HepG2 (cell line): ENCODE measurements around the gene ARFGEF3. TPM values are rescaled to one million over a fixed set of nuclear protein-coding genes. Genes with fewer than 3 reads are reported as not detected.
A peak's percentile ranks its signal among the peaks of the same experiment; 100 is the strongest.

Experiments used
- ASH2L ChIP-seq: fragments of 300-600, 200-600 bp; sonication (generic); IDR thresholded peaks from 2 replicates; pipeline ENCODE4 v1.7.0; 2017; ENCODE audit warnings: low read depth, mild to moderate bottlenecking, moderate library complexity, mixed read lengths, low read length; ENCODE audit not compliant: insufficient read length
- CBX5 ChIP-seq: sonication (generic); formaldehyde crosslinking; IDR thresholded peaks from 2 replicates; pipeline ENCODE4 v1.4.0; 2020; ENCODE audit warnings: missing genetic modification reagents, borderline replicate concordance
- GLMP ChIP-seq: sonication (generic); formaldehyde crosslinking; IDR thresholded peaks from 2 replicates; pipeline ENCODE4 v1.9.0; 2021; ENCODE audit warnings: missing genetic modification reagents, mild to moderate bottlenecking, borderline replicate concordance
- GRHL1 ChIP-seq: sonication (generic); formaldehyde crosslinking; conservative IDR thresholded peaks from 2 replicates; pipeline ENCODE4 v1.8.0; 2022; ENCODE audit warnings: missing genetic modification reagents
- HMG20B ChIP-seq: conservative IDR thresholded peaks from 2 replicates; pipeline ENCODE4 v1.6.1; 2016; ENCODE audit warnings: missing genetic modification reagents, missing compliant biosample characterization
- HNF4A ChIP-seq: sonication (generic); formaldehyde crosslinking; IDR thresholded peaks from 2 replicates; pipeline ENCODE4 v1.4.0; 2020; ENCODE audit warnings: missing genetic modification reagents
- KDM3A ChIP-seq: IDR thresholded peaks from 2 replicates; pipeline ENCODE4 v1.6.1; 2018; ENCODE audit warnings: low read depth, missing compliant biosample characterization
- PAXIP1 ChIP-seq: sonication (generic); formaldehyde crosslinking; conservative IDR thresholded peaks from 2 replicates; pipeline ENCODE4 v1.4.0; 2020; ENCODE audit warnings: mild to moderate bottlenecking, missing genetic modification reagents, moderate library complexity
- PRDM15 ChIP-seq: sonication (generic); formaldehyde crosslinking; IDR thresholded peaks from 2 replicates; pipeline ENCODE4 v1.4.0; 2020; ENCODE audit warnings: missing genetic modification reagents
- RBAK ChIP-seq: sonication (generic); formaldehyde crosslinking; IDR thresholded peaks from 2 replicates; pipeline ENCODE4 v1.5.1; 2020; ENCODE audit warnings: mild to moderate bottlenecking, missing genetic modification reagents
- RFX5 ChIP-seq: IDR thresholded peaks from 2 replicates; pipeline ENCODE4 v1.6.1; 2011; ENCODE audit warnings: low read depth, low read length, improper control_type of control experiment
- XRCC5 ChIP-seq: fragments of 200-400 bp; formaldehyde crosslinking; optimal IDR thresholded peaks from 2 replicates; pipeline ENCODE3; 2017; ENCODE audit warnings: mild to moderate bottlenecking, low read length
- ZNF224 ChIP-seq: sonication (generic); formaldehyde crosslinking; IDR thresholded peaks from 2 replicates; pipeline ENCODE4 v1.5.0; 2020; ENCODE audit warnings: mild to moderate bottlenecking, missing genetic modification reagents
- ZNF292 ChIP-seq: sonication (generic); formaldehyde crosslinking; IDR thresholded peaks from 2 replicates; pipeline ENCODE4 v1.8.1; 2022; ENCODE audit warnings: mild to moderate bottlenecking, low read depth, missing genetic modification reagents, borderline replicate concordance
- ZNF430 ChIP-seq: sonication (generic); formaldehyde crosslinking; IDR thresholded peaks from 2 replicates; pipeline ENCODE4 v1.9.0; 2021; ENCODE audit warnings: mild to moderate bottlenecking, missing genetic modification reagents
- ZNF484 ChIP-seq: sonication (generic); formaldehyde crosslinking; IDR thresholded peaks from 2 replicates; pipeline ENCODE4 v1.5.1; 2020; ENCODE audit warnings: mild to moderate bottlenecking, low read depth, missing genetic modification reagents, borderline replicate concordance
- ZNF569 ChIP-seq: sonication (generic); formaldehyde crosslinking; IDR thresholded peaks from 2 replicates; pipeline ENCODE4 v1.5.0; 2020; ENCODE audit warnings: mild to moderate bottlenecking, missing genetic modification reagents, moderate library complexity, borderline replicate concordance
- ZNF784 ChIP-seq: sonication (generic); formaldehyde crosslinking; IDR thresholded peaks from 2 replicates; pipeline ENCODE4 v1.5.1; 2020; ENCODE audit warnings: missing genetic modification reagents, mild to moderate bottlenecking, borderline replicate concordance
- polyA plus RNA-seq, 8 experiments: library from polyadenylated mRNA; depleted of rRNA in 3 of 8; stranded (reverse) in 7 of 8; unstranded in 1 of 8; fragments of >200 nt; fragmentation: Illumina TruSeq in 4 of 8; extraction: Trizol in 4 of 8; gene quantifications; 2 replicates each; pipeline versions ENCODE4 v1.2.1 to v1.2.3, GENCODE V29; 2011 to 2016; ENCODE audit warnings: low read depth in 4 of 8, missing spikeins in 1 of 8, mixed read lengths in 1 of 8; ENCODE audit not compliant: insufficient read depth in 1 of 8
- total RNA-seq, 5 experiments: library from RNA; depleted of rRNA; stranded (reverse); fragments of >200 nt; fragmentation: Illumina TruSeq; extraction: Trizol; gene quantifications; 2 replicates each; pipeline ENCODE4 v1.2.3, GENCODE V29; 2016; ENCODE audit warnings: low read depth in 1 of 5

Gene ARFGEF3
- total and polyA plus RNA-seq, 2 of the 13 experiments (the other 11 are each of a cell fraction or from before 2014, with no cell fraction given), result 0.60 to 2.6 TPM

GRCh38 chr6:138222901-138223546 is 61.3 kb downstream of the ARFGEF3 start (continued):
- TF ChIP-seq GRHL1 (CRISPR knock-in tag), result no peak
- peak; percentile 37; the same call in 1 of the 2 replicates for TF ChIP-seq RBAK (CRISPR knock-in tag)
- TF ChIP-seq ZNF224 (CRISPR knock-in tag), result no peak
- TF ChIP-seq ZNF569 (CRISPR knock-in tag), result no peak
- no peak for TF ChIP-seq ZNF784 (CRISPR knock-in tag)
- TF ChIP-seq HMG20B (CRISPR knock-in tag), result peak; percentile 89
- peak; percentile 94 for TF ChIP-seq PAXIP1 (CRISPR knock-in tag)
- TF ChIP-seq XRCC5, result peak; percentile 75
- TF ChIP-seq ZNF430 (CRISPR knock-in tag), result 0 out of 2 replicates have a peak, but pooled peaks have one; percentile 28
- TF ChIP-seq PRDM15, result no peak
- TF ChIP-seq ZNF484 (CRISPR knock-in tag), result no peak
- no peak for TF ChIP-seq RFX5
- peak; percentile 80 for TF ChIP-seq KDM3A
- TF ChIP-seq GLMP, result no peak
- peak; percentile 84 for TF ChIP-seq HNF4A
- TF ChIP-seq ZNF292, result peak; percentile 58; the same call in 1 of the 2 replicates
- TF ChIP-seq ASH2L, result peak; percentile 59
- TF ChIP-seq CBX5, result peak; percentile 93
